C4-2B (cell line): ENCODE data around the gene ZFP36L2.

Experiments
- H3K27ac ChIP-seq: fragments of 450-650 bp; 2 replicates; pipeline ENCODE4 v1.5.1; 2017
- ZFX ChIP-seq: fragments of 450-650 bp; IDR thresholded peaks from 2 replicates; pipeline ENCODE4 v1.6.1; 2017
- TF ChIP-seq, protein P1 (sequence below): fragments of 450-650 bp; conservative IDR thresholded peaks from 2 replicates; pipeline ENCODE4 v1.5.1; 2017; ENCODE audit warnings: mild to moderate bottlenecking

ZFP36L2 gene

DNA sequence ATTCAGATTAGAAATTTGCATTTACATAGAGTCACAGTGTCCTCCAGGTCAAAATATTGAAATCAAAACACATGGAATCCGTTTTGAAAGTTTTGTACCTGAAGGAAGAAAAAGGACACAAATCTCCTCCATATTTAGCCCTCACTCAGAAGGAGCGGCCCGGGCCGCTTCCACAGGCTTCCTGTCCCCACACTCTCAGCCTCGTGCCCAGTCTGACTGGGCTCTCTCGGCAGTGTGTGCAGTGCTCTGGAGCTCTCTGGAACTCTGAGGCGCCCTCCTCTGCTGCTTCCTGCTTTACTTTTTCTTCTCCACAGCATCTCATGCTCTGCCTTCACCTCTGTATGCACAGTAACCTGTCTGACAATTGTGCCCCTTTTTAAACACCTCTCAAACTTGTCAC lies 22.2 kb upstream of the ZFP36L2 start:
- no peak overlapping the region for H3K27ac ChIP-seq
- TF ChIP-seq, protein P1, sequence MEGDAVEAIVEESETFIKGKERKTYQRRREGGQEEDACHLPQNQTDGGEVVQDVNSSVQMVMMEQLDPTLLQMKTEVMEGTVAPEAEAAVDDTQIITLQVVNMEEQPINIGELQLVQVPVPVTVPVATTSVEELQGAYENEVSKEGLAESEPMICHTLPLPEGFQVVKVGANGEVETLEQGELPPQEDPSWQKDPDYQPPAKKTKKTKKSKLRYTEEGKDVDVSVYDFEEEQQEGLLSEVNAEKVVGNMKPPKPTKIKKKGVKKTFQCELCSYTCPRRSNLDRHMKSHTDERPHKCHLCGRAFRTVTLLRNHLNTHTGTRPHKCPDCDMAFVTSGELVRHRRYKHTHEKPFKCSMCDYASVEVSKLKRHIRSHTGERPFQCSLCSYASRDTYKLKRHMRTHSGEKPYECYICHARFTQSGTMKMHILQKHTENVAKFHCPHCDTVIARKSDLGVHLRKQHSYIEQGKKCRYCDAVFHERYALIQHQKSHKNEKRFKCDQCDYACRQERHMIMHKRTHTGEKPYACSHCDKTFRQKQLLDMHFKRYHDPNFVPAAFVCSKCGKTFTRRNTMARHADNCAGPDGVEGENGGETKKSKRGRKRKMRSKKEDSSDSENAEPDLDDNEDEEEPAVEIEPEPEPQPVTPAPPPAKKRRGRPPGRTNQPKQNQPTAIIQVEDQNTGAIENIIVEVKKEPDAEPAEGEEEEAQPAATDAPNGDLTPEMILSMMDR: no peak
- no peak for TF ChIP-seq ZFX

- no peak overlapping the region for H3K27ac ChIP-seq
- TF ChIP-seq, protein P1: no peak
- no peak for TF ChIP-seq ZFX
Observed at GRCh38 chr2:43246641-43247040, 20.2 kb upstream of the ZFP36L2 start.

DNA sequence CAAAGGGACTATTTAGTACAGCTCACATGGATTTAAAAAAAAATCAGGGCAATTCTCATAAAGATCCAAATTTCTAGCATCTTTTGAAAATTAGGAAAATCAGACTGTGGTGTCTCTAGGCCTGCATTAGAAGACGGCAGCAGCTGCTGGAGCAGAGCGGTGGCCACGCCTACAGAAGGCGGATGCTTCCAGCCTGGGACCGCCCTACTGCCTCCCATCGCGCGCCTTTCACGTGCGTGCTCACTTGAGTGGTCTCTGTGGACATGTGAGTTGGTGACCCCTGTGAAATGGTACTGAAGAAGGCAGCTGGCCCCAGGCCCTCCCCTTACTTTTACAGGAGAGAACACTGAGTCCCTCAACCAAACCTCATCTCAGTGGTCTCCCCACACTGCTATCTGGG lies 15.2 kb upstream of the ZFP36L2 start:
- TF ChIP-seq, protein P1: no peak
- TF ChIP-seq ZFX: no peak
- H3K27ac ChIP-seq: no peak overlapping the region

DNA sequence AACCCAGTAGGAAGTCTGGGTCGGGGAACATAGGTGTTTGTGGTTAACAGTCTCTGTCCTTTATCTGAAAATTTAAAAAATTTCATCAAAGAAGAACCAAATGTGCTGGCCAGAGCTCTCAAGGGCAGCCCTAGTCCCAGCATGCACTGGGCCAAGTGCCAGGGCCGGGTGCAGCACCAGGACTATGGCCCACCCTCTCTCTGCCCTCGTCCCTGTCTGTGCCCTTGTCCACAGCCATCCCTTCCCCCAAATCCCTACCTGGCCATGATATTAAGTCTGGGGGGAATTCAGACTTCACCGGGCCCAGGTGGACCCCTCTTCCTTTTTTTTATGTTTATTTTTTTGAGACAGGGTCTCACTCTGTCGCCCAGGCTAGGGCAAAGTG lies 14.4 kb upstream of the ZFP36L2 start:
- H3K27ac ChIP-seq: no peak overlapping the region
- no peak for TF ChIP-seq ZFX
- TF ChIP-seq, protein P1: no peak

GRCh38 chr2:43239981-43240765 lies 13.8 kb upstream of the ZFP36L2 start:
- no peak overlapping the region for H3K27ac ChIP-seq
- TF ChIP-seq ZFX: no peak
- TF ChIP-seq, protein P1: no peak

GRCh38 chr2:43238813-43239212 lies 12.4 kb upstream of the ZFP36L2 start:
- no peak overlapping the region for H3K27ac ChIP-seq

DNA sequence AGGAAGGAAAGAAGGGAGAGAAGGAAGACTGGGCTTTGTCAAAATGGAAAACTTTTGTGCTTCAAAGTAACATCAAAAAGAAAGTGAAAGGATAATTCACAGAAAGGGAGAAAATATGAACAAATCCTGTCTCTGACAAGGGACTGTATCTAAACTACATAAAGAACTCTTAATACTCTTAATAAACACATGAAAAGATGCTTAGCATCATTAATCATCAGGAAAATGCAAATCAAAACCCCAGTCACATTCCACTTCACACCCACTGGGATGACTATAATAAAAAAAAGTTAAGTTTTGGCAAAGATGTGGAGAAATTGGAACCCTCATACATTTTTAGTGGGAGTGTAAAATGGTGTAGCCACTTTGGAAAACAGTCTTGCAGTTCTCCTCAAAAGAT lies 11.8 kb upstream of the ZFP36L2 start:
- no peak overlapping the region for H3K27ac ChIP-seq
- TF ChIP-seq, protein P1: no peak
- TF ChIP-seq ZFX: no peak

More at GRCh38 chr2:43238813-43239212, 12.4 kb upstream of the ZFP36L2 start:
- TF ChIP-seq, protein P1: no peak
- no peak for TF ChIP-seq ZFX
